Adrenal gland (tissue), 12 donors: ENCODE data around the gene TRIO. TPM values are rescaled to one million over a fixed set of nuclear protein-coding genes. Genes with fewer than 3 reads are reported as not detected.

ENCODE experiments used
- DNase-seq, 7 donors: peaks; one replicate each; pipeline ENCODE4 v3.0.0-alpha.2; 2019 to 2020
- H3K27ac ChIP-seq, 5 donors: fragments of 200-600 bp; sonication (generic) in 4 of 5; 1 replicate in 3 of 5; 2 replicates in 2 of 5; pipeline versions ENCODE4 v1.5.1 to v1.8.0; 2016 to 2020; ENCODE audit warnings: mild to moderate bottlenecking in 1 of 5
- H3K27me3 ChIP-seq: fragments of 200-600 bp; 2 replicates; pipeline ENCODE4 v1.8.0; 2021
- H3K36me3 ChIP-seq, 2 donors: fragments of 200-600 bp; replicated peaks in 1 of 2; 1 replicate in 1 of 2; 2 replicates in 1 of 2; pipeline versions ENCODE4 v1.5.1 to v1.8.0; 2018 to 2022
- H3K4me1 ChIP-seq, 2 donors: fragments of 200-600 bp; replicated peaks in 1 of 2; 1 replicate in 1 of 2; 2 replicates in 1 of 2; pipeline versions ENCODE4 v1.5.1 to v1.8.0; 2018 to 2021
- H3K4me3 ChIP-seq, 4 donors: fragments of 200-600 bp; sonication (generic) in 3 of 4; one replicate each; pipeline ENCODE4 v1.5.1; 2016 to 2018
- H3K9me3 ChIP-seq, 3 donors: fragments of 200-600 bp; sonication (generic) in 1 of 3; replicated peaks in 1 of 3; 1 replicate in 2 of 3; 2 replicates in 1 of 3; pipeline versions ENCODE4 v1.5.1 to v1.8.0; 2016 to 2021
- CTCF ChIP-seq, 6 experiments: fragments of 450-650 bp in 4 of 6; fragments of 200-600 bp in 2 of 6; sonication (generic) in 1 of 6; IDR thresholded peaks; 1 replicate in 5 of 6; 2 replicates in 1 of 6; pipeline versions ENCODE4 v1.5.1 to v1.8.0; 2016 to 2021; ENCODE audit warnings: antibody characterized with exemption in 6 of 6, mild to moderate bottlenecking in 2 of 6, moderate library complexity in 1 of 6
- POLR2A ChIP-seq, 2 donors: fragments of 450-650 bp; IDR thresholded peaks; one replicate each; pipeline ENCODE4 v1.6.1; 2017; ENCODE audit warnings: antibody characterized with exemption in 2 of 2, mild to moderate bottlenecking in 2 of 2, moderate library complexity in 1 of 2
- whole genome bisulfite sequencing, 4 donors: extraction: QIAGEN DNeasy Blood & Tissue Kit in 2 of 4; methylation state at CpG; one replicate each; pipeline versions ENCODE4 v1.1.5 to v1.1.7; 2013 to 2017; 5-methylcytosine and 5-hydroxymethylcytosine counted together
- intact Hi-C, 2 donors: fragments of 100-400 bp; cut with DNase I; formaldehyde crosslinking; loops; one replicate each; pipeline versions ENCODE4 v1.14.1 to v1.15.0; 2022 to 2023
- polyA plus RNA-seq, 3 donors: library from polyadenylated mRNA; stranded (reverse); fragments of 200-250 nt in 2 of 3; fragments of 350-450 nt in 1 of 3; fragmentation: Illumina TruSeq in 1 of 3; extraction: RNeasy Lipid Tissue Mini Kit (QIAGEN cat#74804) in 1 of 3; gene quantifications; one replicate each; pipeline ENCODE4 v1.2.3, GENCODE V29; 2013 to 2014
- total RNA-seq, 9 donors: library from RNA; depleted of rRNA in 4 of 9; stranded (reverse); fragments of >200 nt in 4 of 9; fragments of 120-200 nt in 1 of 9; fragmentation: NEBNext Ultra II Directional in 1 of 9; extraction: Animal tissue kit (Norgen Biotek cat#: 25700) in 1 of 9; gene quantifications; one replicate each; pipeline versions ENCODE4 v1.1.0 to v1.2.4, GENCODE V29; 2013 to 2023
- donor health status: healthy with polysubstance abuse.
- donor health status: Bipolar disorder and iron deficiency.
- donor health status: DM: yes; HTN: yes; CAD: no.
- donor health status: DM: no; HTN: no; CAD: no.
- donor health status: DM: no; HTN: no; CAD: no.
- donor health status: DM: yes; HTN: yes; CAD: no.

The TRIO gene
- total and polyA plus RNA-seq, 12 donors, result 27.3 to 109 (median 72.4) TPM

- Histone ChIP-seq H3K4me3 (peak overlapping the region in 1 of 4 donors; percentile 45), H3K27ac (no peak overlapping the region), H3K36me3 (no peaks in the 10 kb centered on the region), H3K27me3 (no peaks in the 10 kb centered on the region), H3K4me1 (peaks cover 0 to 8% of the 10 kb centered on the region in 2 donors), H3K9me3 (no peaks in the 10 kb centered on the region)
- 11 to 17% (median 14%) methylated on average over 21 of the region's 21 CpGs for WGBS, 4 donors
- DNase-seq, result peak; percentile 65 to 85 (median 75)
- intact Hi-C loops, result loop anchor here in 1 of 2 donors (5.0 to 10.0 kb wide), 2 partner anchors 114 to 159 kb away; no protein-coding TSS in a partner anchor
- no peak for TF ChIP-seq POLR2A (IDR thresholded peaks at IDR 0.05)
- peak; percentile 59 to 78 (median 70) for TF ChIP-seq CTCF (IDR thresholded peaks at IDR 0.05)
Measured at GRCh38 chr5:14108170-14108996, 34.8 kb upstream of the TRIO start.

DNA sequence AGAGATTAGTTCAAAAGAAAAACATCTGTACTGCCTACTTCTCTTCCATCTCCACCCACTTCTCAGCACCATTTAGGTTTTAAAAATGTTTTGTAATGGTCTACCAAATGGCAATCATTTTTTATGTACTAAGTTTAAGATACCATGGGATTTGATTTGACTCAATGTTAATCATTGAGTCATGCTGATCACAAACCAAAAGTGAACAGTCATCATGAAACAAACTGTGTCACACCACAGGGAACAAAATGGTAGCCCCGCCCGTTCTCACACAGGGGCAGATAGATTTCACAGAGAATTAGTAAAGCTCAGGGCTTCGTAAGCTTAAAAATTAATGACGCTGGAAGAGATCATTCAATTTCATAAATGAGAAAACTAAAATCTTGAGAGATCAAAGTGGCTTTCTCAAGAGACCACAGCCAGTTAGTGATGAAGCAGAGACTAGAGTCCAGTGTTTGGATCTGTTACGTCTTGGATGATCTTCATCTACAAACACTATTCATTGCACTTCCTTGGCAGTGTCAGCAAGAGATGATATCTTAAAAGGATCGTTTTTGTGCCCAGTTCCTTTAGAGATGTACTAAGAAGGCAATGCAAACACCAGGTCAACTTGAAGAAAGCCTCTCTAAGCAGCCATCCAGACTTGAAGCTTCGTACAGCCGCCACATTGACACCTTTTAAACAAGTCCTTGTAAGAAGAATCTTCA, 33.9 kb upstream of the TRIO start:
- intact Hi-C loops, result loop anchor here in 1 of 2 donors (5.0 to 10.0 kb wide), 2 partner anchors 114 to 158 kb away; no protein-coding TSS in a partner anchor

GRCh38 chr5:14109771-14110170, 33.4 kb upstream of the TRIO start:
- Histone ChIP-seq H3K4me3 (no peak overlapping the region), H3K4me1 (peaks cover 0 to 8% of the 10 kb centered on the region in 2 donors), H3K27me3 (no peaks in the 10 kb centered on the region), H3K9me3 (no peaks in the 10 kb centered on the region), H3K27ac (no peak overlapping the region), H3K36me3 (no peaks in the 10 kb centered on the region)
- TF ChIP-seq POLR2A (IDR thresholded peaks at IDR 0.05), result no peak
- no peak for TF ChIP-seq CTCF (IDR thresholded peaks at IDR 0.05)
- intact Hi-C loops, result loop anchor here (5.0 to 10.0 kb wide), 2 partner anchors 115 to 158 kb away; no protein-coding TSS in a partner anchor
- DNase-seq, result no peak
- WGBS, 4 donors, result 75 to 82% (median 77%) methylated on average over 7 of the region's 7 CpGs

More for the DNA sequence above, 33.9 kb upstream of the TRIO start:
- TF ChIP-seq CTCF (IDR thresholded peaks at IDR 0.05) (no peak), POLR2A (IDR thresholded peaks at IDR 0.05) (no peak)
- WGBS, 4 donors, result 82 to 87% (median 84%) methylated on average over 8 of the region's 8 CpGs
- DNase-seq, result no peak
- Histone ChIP-seq H3K4me1 (peaks cover 0 to 8% of the 10 kb centered on the region in 2 donors), H3K27ac (no peak overlapping the region), H3K36me3 (no peaks in the 10 kb centered on the region), H3K9me3 (no peaks in the 10 kb centered on the region), H3K4me3 (no peak overlapping the region), H3K27me3 (no peaks in the 10 kb centered on the region)

DNA sequence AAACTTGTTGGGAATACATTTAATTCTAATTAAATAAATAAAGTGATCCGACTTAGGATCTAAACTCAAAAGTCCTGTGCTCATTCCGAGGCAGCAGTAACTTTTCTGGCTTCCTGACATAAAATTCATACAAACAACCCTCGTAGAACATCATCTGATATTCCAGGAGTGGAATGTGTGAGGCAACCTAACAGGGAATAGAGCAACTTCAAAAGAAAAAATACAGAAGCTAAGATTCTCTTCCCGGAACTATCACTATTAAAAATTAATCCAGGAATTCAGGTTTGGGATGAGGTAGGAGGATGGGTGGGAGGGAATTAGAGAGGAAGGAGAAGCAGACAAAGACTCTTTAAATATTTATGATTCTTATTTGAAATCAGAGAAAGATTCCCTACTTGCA, 32.9 kb upstream of the TRIO start:
- peaks cover 0 to 8% of the 10 kb centered on the region in 2 donors for H3K4me1 ChIP-seq
- H3K27ac ChIP-seq, result no peak overlapping the region
- no peak overlapping the region for H3K4me3 ChIP-seq
- intact Hi-C loops, result loop anchor here in 1 of 2 donors (5.0 kb wide), 1 partner anchor 157 kb away; no protein-coding TSS in a partner anchor
- H3K27me3 ChIP-seq, result no peaks in the 10 kb centered on the region
- no peaks in the 10 kb centered on the region for H3K36me3 ChIP-seq
- no peak for TF ChIP-seq CTCF (IDR thresholded peaks at IDR 0.05)
- no peak for DNase-seq
- H3K9me3 ChIP-seq, result no peaks in the 10 kb centered on the region
- 71 to 84% (median 79%) methylated on average over 4 of the region's 4 CpGs for WGBS, 4 donors
